GM18498 (cell line): ENCODE data around the gene PDE4D.

ENCODE experiments used
- ATAC-seq: cut with Tn5 transposase; IDR thresholded peaks from one replicate; pipeline ENCODE4 v1.9.1; 2021; ENCODE audit warnings: mild to moderate bottlenecking, moderate library complexity; ENCODE audit not compliant: unreplicated experiment

PDE4D gene

GRCh38 chr5:59665086-59665831 lies 228.3 kb downstream of the PDE4D start:
- ATAC-seq: no peak

GRCh38 chr5:59661954-59662615 lies 231.4 kb downstream of the PDE4D start:
- ATAC-seq: peak; percentile 62

DNA sequence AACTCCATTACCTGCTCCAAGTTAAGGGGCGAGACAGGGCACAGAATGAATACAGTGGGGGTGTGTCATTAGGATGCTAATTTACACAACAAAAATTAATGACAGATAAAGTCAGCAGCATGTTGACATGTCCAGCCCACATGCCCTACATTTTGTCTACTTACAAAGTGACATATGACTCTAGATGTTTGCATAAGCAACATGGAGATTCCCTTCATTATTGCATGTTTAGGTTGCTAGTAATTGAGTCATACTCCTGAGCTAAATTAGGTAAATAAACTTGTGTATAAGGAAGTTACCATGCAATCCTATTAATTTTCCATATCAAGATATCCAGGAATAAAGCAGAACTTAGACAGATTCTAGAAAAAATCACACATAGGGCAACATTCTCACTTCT lies 232.2 kb downstream of the PDE4D start:
- ATAC-seq: no peak

- no peak for ATAC-seq
Observed at GRCh38 chr5:59660737-59661136, 232.8 kb downstream of the PDE4D start.

DNA sequence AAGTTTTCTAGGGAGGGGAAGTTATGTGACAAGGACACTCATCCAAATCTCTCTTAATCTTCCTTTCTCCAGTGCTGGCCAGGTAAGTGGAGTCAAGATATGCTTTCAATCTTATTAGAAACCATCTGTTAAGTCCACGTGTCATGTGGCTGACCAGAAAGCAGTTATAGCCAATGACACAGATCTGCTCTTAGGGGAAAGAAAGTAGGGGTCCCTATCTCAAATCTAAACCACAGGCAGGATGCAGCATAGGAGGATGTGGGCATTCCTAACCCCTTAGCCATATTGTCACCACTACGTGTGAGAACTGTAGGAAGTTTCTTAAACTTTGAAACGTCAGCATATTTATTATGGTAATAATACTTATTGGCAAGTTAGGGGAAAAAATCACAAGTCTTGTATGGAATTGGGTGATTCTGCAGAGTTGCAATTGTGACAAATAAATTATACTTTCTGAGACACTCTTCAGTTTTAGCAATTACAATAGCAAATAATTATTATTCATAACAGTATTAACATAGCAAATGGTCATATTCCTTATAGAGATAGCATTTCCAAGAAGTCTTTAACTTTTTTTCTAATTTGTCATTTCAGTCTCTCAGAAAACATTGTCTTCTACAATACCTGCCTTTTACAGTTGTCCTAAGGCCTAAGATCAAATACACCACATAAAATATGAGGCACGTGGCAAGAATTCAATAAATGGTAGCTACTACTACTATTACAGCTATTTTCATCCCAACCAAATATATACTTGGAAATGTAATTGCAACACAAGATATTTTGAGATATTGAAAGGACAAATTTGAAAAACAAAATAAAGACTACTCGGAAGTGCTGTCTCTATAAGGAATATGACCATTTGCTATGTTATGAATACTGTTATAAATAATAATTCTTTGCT lies 236.9 kb downstream of the PDE4D start:
- no peak for ATAC-seq

DNA sequence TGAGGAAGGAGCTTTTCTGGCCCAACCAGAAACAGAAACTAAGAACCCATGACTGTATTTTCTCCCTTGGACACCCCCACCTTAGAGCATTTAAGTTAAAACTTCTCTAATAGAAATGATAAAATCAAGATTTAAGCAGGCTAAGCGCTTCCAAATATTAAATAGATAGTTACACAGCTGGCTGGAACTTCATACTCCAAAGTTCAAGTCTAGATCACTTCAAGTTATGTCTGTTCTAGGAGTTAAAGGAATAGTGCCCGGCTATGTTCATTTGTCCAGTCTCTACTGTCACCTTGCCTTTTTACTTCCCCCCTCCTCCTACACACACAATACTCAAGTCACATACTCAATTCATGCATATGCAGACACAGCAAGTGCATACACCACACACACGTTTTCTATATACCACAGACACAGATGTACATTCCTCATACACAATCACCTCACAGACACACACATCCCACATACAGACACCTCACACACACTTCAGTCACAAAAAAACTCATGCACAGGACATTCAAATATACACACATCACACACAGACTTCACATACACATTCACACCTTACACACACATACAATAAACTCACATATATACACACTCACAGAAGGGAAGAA lies 237.7 kb downstream of the PDE4D start:
- no peak for ATAC-seq

- ATAC-seq: no peak
Observed at GRCh38 chr5:59654691-59655090, 238.8 kb downstream of the PDE4D start.

GRCh38 chr5:59652449-59652848 lies 241.1 kb downstream of the PDE4D start:
- ATAC-seq: no peak

GRCh38 chr5:59648949-59649921 lies 244.3 kb downstream of the PDE4D start:
- no peak for ATAC-seq

- no peak for ATAC-seq
Observed at GRCh38 chr5:59648038-59648831, 245.3 kb downstream of the PDE4D start.

DNA sequence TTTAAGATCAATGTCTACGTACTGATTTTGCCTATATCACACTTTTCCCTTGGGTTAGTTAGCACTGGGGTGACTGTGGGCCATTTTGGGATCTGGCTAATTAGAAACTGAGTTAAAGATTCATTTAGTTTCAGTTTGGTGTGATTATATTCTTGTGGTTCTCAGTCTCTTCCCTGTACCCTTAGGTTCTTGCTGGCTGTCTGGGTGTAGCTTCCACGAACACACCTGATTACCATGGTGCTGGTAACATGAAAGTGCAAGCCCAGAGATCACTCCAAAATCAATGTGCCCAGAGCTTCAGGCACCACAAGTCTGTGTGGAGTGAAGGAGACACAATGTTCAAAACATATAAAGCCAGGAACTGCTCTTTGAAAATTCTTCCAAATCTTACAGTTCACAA lies 248.1 kb downstream of the PDE4D start:
- ATAC-seq: no peak

GRCh38 chr5:59640411-59640810 lies 253.1 kb downstream of the PDE4D start:
- no peak for ATAC-seq

- no peak for ATAC-seq
Observed at GRCh38 chr5:59637884-59638580, 255.5 kb downstream of the PDE4D start.

DNA sequence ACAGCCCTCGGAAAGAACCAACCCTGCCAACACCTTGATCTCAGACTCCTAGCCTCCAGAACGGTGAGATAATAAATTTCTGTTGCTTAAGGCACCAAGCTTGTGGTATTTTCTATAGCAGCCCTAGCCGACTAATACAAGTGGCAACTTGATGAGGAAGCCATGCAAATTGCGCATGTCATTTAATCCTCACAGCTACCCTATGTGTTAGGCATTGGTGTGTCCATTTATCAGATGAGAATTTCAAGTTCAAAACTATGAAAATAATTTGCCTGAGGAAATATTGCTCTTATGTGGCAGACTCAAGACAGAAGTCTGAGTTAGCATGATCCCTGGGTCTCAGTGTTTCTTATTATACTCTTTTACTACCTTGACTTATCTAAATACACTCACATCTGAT lies 264.0 kb downstream of the PDE4D start:
- ATAC-seq: no peak

- ATAC-seq: no peak
Observed at GRCh38 chr5:59628062-59628828, 265.3 kb downstream of the PDE4D start.

DNA sequence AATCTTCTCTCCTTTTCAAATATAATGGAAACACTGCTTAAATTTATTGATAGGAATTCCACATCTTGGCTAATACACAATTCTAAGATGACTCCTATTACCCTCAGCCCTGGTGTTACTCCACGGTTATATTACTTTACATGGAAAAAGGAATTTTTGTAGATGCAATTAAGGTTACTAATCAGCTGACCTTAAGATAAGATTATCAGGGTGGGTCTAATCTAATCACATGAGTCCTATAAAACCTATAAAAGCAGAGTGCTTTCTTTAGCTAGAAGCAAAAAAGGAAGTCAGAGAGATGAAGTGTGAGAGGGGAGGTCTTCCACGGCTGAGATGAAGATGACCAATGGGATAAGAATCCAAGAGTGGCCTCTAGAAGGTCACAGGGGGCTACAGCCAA lies 268.6 kb downstream of the PDE4D start:
- ATAC-seq: no peak

DNA sequence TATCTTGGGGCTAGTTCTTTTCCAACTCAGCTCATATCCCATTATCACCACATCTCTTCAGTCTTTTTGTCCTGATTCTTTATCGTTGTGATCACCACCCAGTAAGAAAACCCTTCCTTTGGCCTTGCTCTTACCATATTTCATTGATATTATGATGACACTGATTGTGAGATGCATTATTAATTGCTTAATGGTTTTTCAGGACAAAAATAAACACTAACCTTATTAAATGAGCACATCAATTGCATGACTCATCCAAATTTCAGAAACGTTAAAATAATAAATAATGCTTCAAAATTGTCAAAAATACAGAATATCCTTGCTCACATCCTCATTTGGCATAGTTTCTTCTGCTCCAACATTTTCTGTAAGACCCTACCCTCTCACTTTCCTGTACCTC lies 270.7 kb downstream of the PDE4D start:
- no peak for ATAC-seq

GRCh38 chr5:59621477-59621876 lies 272.0 kb downstream of the PDE4D start:
- no peak for ATAC-seq
